ENCODE results near the gene OLFML2A.

- TF ChIP-seq CTCF (conservative IDR thresholded peaks at IDR 0.05; ENCODE audit: low read length) (no peak), EZH2phosphoT487 (IDR thresholded peaks at IDR 0.05; ENCODE audit: borderline replicate concordance) (no peak)
Observed at GRCh38 chr9:124761710-124762109, 15.2 kb upstream of the OLFML2A start.
